NCI-H526 treated with DMSO at 0.1 percent for 48 hours (cell line): Measurements from ENCODE around the gene SSPN.
"Not testable (repeated sequence)": the region's sequence is repeated elsewhere in the genome, so short reads cannot be mapped to it uniquely, and the experiment has no call there.

Experiments
- DNase-seq: peaks from one replicate; lab custom pipeline; 2025; lab: John Stamatoyannopoulos, UW

SSPN gene

GRCh38 chr12:26229910-26230309 lies 34.5 kb downstream of the SSPN start:
- no peak for DNase-seq

- DNase-seq, result no peak
Measured at GRCh38 chr12:26231470-26231869, 36.1 kb downstream of the SSPN start.

GRCh38 chr12:26231921-26232320 lies 36.5 kb downstream of the SSPN start:
- DNase-seq, result no peak

- no peak for DNase-seq
Measured at GRCh38 chr12:26233631-26234030, 38.3 kb downstream of the SSPN start.

- not testable (repeated sequence) for DNase-seq
Measured at GRCh38 chr12:26235465-26235864, 40.1 kb downstream of the SSPN start.

- DNase-seq, result no peak
Measured at GRCh38 chr12:26238341-26239121, 43.2 kb downstream of the SSPN start.

- DNase-seq, result no peak
Measured at GRCh38 chr12:26239122-26239851, 43.9 kb downstream of the SSPN start.

- no peak for DNase-seq
Measured at GRCh38 chr12:26239852-26240815, 44.8 kb downstream of the SSPN start.

GRCh38 chr12:26241080-26241479 lies 45.7 kb downstream of the SSPN start:
- no peak for DNase-seq

GRCh38 chr12:26242683-26243082 lies 47.3 kb downstream of the SSPN start:
- DNase-seq, result no peak

- DNase-seq, result no peak
Measured at GRCh38 chr12:26244503-26244902, 49.1 kb downstream of the SSPN start.

GRCh38 chr12:26245175-26245942 lies 50.0 kb downstream of the SSPN start:
- DNase-seq, result no peak

GRCh38 chr12:26246483-26247164 lies 51.3 kb downstream of the SSPN start:
- DNase-seq, result no peak

- no peak for DNase-seq
Measured at GRCh38 chr12:26247873-26248272, 52.5 kb downstream of the SSPN start.

- no peak for DNase-seq
Measured at GRCh38 chr12:26250801-26251200, 55.4 kb downstream of the SSPN start.

- DNase-seq, result no peak
Measured at GRCh38 chr12:26251600-26251999, 56.2 kb downstream of the SSPN start.

GRCh38 chr12:26252946-26253345 lies 57.6 kb downstream of the SSPN start:
- DNase-seq, result no peak

GRCh38 chr12:26255893-26256645 lies 60.7 kb downstream of the SSPN start:
- DNase-seq, result no peak

- no peak for DNase-seq
Measured at GRCh38 chr12:26264215-26264838, 69.0 kb downstream of the SSPN start.

- DNase-seq, result no peak
Measured at GRCh38 chr12:26265606-26266005, 70.2 kb downstream of the SSPN start.
